Mucosa of rectum (tissue), 2 donors: ENCODE results near the gene OMA1.
"Not testable (repeated sequence)": the region's sequence is repeated elsewhere in the genome, so short reads cannot be mapped to it uniquely, and the experiment has no call there.

Experiments used
- H3K27ac ChIP-seq, 2 donors: one replicate each; pipeline ENCODE4 v1.7.0; 2013; ENCODE audit warnings: inconsistent platforms in 2 of 2, low read depth in 2 of 2, low read length in 2 of 2
- H3K27me3 ChIP-seq, 2 donors: one replicate each; pipeline ENCODE4 v1.7.0; 2013; ENCODE audit warnings: low read length in 2 of 2; ENCODE audit not compliant: control insufficient read depth in 2 of 2, insufficient read depth in 2 of 2
- H3K36me3 ChIP-seq, 2 donors: one replicate each; pipeline ENCODE4 v1.7.0; 2013; ENCODE audit warnings: low read length in 2 of 2; ENCODE audit not compliant: control insufficient read depth in 2 of 2, insufficient read depth in 2 of 2
- H3K4me1 ChIP-seq, 2 donors: one replicate each; pipeline ENCODE4 v1.7.0; 2013; ENCODE audit warnings: low read length in 2 of 2, mild to moderate bottlenecking in 1 of 2; ENCODE audit not compliant: control insufficient read depth in 2 of 2, insufficient read depth in 2 of 2
- H3K4me3 ChIP-seq, 2 donors: one replicate each; pipeline ENCODE4 v1.7.0; 2013; ENCODE audit warnings: low read length in 2 of 2
- H3K9ac ChIP-seq, 2 donors: one replicate each; pipeline ENCODE4 v1.7.0; 2013; ENCODE audit warnings: low read length in 2 of 2, low read depth in 1 of 2, mild to moderate bottlenecking in 1 of 2
- H3K9me3 ChIP-seq, 2 donors: one replicate each; pipeline ENCODE4 v1.7.0; 2013; ENCODE audit warnings: low read length in 2 of 2; ENCODE audit not compliant: control insufficient read depth in 2 of 2
- donor health status: healthy.
- donor health status: Normal muscosa, but diverticular disease.

Gene OMA1

GRCh38 chr1:58497499-58497898 lies 49.0 kb downstream of the OMA1 start:
- H3K4me3 ChIP-seq: no peak overlapping the region
- H3K27me3 ChIP-seq: no peaks in the 10 kb centered on the region

GRCh38 chr1:58496042-58496441 lies 50.5 kb downstream of the OMA1 start:
- no peaks in the 10 kb centered on the region for H3K9me3 ChIP-seq
- H3K36me3 ChIP-seq: no peaks in the 10 kb centered on the region
- no peak overlapping the region for H3K9ac ChIP-seq
- no peaks in the 10 kb centered on the region for H3K4me1 ChIP-seq
- H3K27me3 ChIP-seq: no peaks in the 10 kb centered on the region
- no peak overlapping the region for H3K4me3 ChIP-seq
- H3K27ac ChIP-seq: no peak overlapping the region

More at GRCh38 chr1:58497499-58497898, 49.0 kb downstream of the OMA1 start:
- H3K9me3 ChIP-seq: no peaks in the 10 kb centered on the region
- H3K4me1 ChIP-seq: no peaks in the 10 kb centered on the region
- no peak overlapping the region for H3K27ac ChIP-seq
- H3K36me3 ChIP-seq: peaks cover 2 to 5% of the 10 kb centered on the region in 2 donors
- no peak overlapping the region for H3K9ac ChIP-seq

- H3K36me3 ChIP-seq, H3K27me3 ChIP-seq: not testable (repeated sequence)
Measured at GRCh38 chr1:58488914-58489313, 57.6 kb downstream of the OMA1 start.

GRCh38 chr1:58487002-58487401 lies 59.5 kb downstream of the OMA1 start:
- H3K4me3 ChIP-seq: no peak overlapping the region
- H3K36me3 ChIP-seq: peaks cover 2 to 6% of the 10 kb centered on the region in 2 donors
- H3K27me3 ChIP-seq: no peaks in the 10 kb centered on the region
- H3K9me3 ChIP-seq: no peaks in the 10 kb centered on the region
- H3K4me1 ChIP-seq: no peaks in the 10 kb centered on the region
- no peak overlapping the region for H3K9ac ChIP-seq
- no peak overlapping the region for H3K27ac ChIP-seq

More at GRCh38 chr1:58488914-58489313, 57.6 kb downstream of the OMA1 start:
- H3K9ac ChIP-seq, H3K4me3 ChIP-seq, H3K9me3 ChIP-seq, H3K4me1 ChIP-seq, H3K27ac ChIP-seq: not testable (repeated sequence)

DNA sequence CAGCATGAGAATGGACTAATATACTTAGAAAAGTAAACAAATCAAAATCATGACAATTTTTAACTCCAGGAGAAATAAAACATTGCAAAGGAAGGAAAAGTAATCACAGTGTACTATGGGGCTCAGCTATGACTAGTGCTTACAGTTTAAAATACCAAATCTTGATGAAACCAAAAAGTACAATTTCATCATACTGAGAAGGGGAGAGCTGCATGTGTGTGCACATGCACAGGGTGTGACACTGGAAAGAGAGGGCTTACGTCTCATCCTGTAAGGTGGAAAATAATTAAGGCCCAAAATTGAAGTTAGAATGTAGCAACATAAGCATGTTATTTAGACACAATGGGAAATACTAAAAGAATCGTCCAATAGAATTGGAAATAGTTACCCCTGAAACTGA lies 64.6 kb downstream of the OMA1 start:
- Histone ChIP-seq H3K4me3 (no peak overlapping the region), H3K4me1 (no peaks in the 10 kb centered on the region), H3K9ac (no peak overlapping the region), H3K9me3 (no peaks in the 10 kb centered on the region), H3K36me3 (peaks cover 2 to 3% of the 10 kb centered on the region in 2 donors), H3K27ac (no peak overlapping the region), H3K27me3 (no peaks in the 10 kb centered on the region)

DNA sequence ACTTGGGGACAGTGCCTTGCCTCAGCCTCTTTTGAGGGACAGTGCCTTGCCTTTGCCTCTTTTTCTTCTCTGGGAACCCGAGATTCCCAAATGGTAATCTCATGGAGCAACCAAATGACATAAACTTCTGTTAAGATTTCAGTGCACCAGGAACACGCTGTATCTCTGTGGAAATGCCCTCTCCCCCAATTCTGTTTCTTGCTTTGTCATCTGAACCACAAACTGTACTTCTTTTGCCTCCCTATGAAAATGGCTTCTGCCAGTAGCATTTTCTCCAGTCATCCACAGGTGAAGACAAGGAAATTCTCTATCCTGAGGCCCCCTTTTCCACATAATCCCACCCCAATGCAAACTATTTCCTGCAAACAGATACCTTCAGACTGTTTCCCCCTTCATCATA lies 66.3 kb downstream of the OMA1 start:
- H3K36me3 ChIP-seq: peaks cover 2 to 3% of the 10 kb centered on the region in 2 donors
- H3K4me3 ChIP-seq: no peak overlapping the region
- H3K4me1 ChIP-seq: no peaks in the 10 kb centered on the region
- H3K27me3 ChIP-seq: no peaks in the 10 kb centered on the region
- no peak overlapping the region for H3K27ac ChIP-seq
- H3K9me3 ChIP-seq: no peaks in the 10 kb centered on the region
- H3K9ac ChIP-seq: no peak overlapping the region

GRCh38 chr1:58477390-58477789 lies 69.1 kb downstream of the OMA1 start:
- Histone ChIP-seq H3K27ac (no peak overlapping the region), H3K9ac (no peak overlapping the region), H3K4me1 (no peaks in the 10 kb centered on the region), H3K9me3 (no peaks in the 10 kb centered on the region), H3K36me3 (no peaks in the 10 kb centered on the region), H3K4me3 (no peak overlapping the region), H3K27me3 (no peaks in the 10 kb centered on the region)

GRCh38 chr1:58476179-58476578 lies 70.3 kb downstream of the OMA1 start:
- H3K4me3 ChIP-seq: no peak overlapping the region
- H3K9me3 ChIP-seq: no peaks in the 10 kb centered on the region
- no peaks in the 10 kb centered on the region for H3K36me3 ChIP-seq
- no peaks in the 10 kb centered on the region for H3K4me1 ChIP-seq
- H3K27me3 ChIP-seq: no peaks in the 10 kb centered on the region
- H3K9ac ChIP-seq: no peak overlapping the region
- H3K27ac ChIP-seq: no peak overlapping the region

- no peak overlapping the region for H3K27ac ChIP-seq
Measured at GRCh38 chr1:58469476-58469875, 77.0 kb downstream of the OMA1 start.

GRCh38 chr1:58469016-58469415 lies 77.5 kb downstream of the OMA1 start:
- H3K36me3 ChIP-seq: peaks cover 4 to 5% of the 10 kb centered on the region in 2 donors
- no peaks in the 10 kb centered on the region for H3K9me3 ChIP-seq

More at GRCh38 chr1:58469476-58469875, 77.0 kb downstream of the OMA1 start:
- no peaks in the 10 kb centered on the region for H3K4me1 ChIP-seq
- H3K4me3 ChIP-seq: no peak overlapping the region
- H3K9me3 ChIP-seq: no peaks in the 10 kb centered on the region
- H3K36me3 ChIP-seq: peaks cover 4 to 5% of the 10 kb centered on the region in 2 donors
- no peak overlapping the region for H3K9ac ChIP-seq
- H3K27me3 ChIP-seq: peaks cover 0 to 4% of the 10 kb centered on the region in 2 donors

GRCh38 chr1:58468612-58469011 lies 77.9 kb downstream of the OMA1 start:
- Histone ChIP-seq H3K9me3 (no peaks in the 10 kb centered on the region), H3K4me3 (no peak overlapping the region), H3K36me3 (peaks cover 4 to 5% of the 10 kb centered on the region in 2 donors), H3K4me1 (no peaks in the 10 kb centered on the region), H3K27ac (no peak overlapping the region), H3K9ac (no peak overlapping the region), H3K27me3 (peaks cover 0 to 4% of the 10 kb centered on the region in 2 donors)

More at GRCh38 chr1:58469016-58469415, 77.5 kb downstream of the OMA1 start:
- Histone ChIP-seq H3K27me3 (peaks cover 0 to 4% of the 10 kb centered on the region in 2 donors), H3K27ac (no peak overlapping the region), H3K4me1 (no peaks in the 10 kb centered on the region), H3K4me3 (no peak overlapping the region), H3K9ac (no peak overlapping the region)
